K562 (cell line): ENCODE results near the gene NEURL1. TPM values are rescaled to one million over a fixed set of nuclear protein-coding genes. Genes with fewer than 3 reads are reported as not detected.

Source experiments
- ARID1B ChIP-seq: fragments of 450-650 bp; IDR thresholded peaks from 2 replicates; pipeline ENCODE4 v1.6.1; 2016; ENCODE audit warnings: antibody characterized with exemption, mild to moderate bottlenecking, inconsistent platforms
- CBX1 ChIP-seq: sonication (generic); IDR thresholded peaks from 2 replicates; pipeline ENCODE4 v1.6.1; 2016; ENCODE audit warnings: antibody characterized with exemption, low read depth, mild to moderate bottlenecking
- DACH1 ChIP-seq: fragments of 450-650 bp; IDR thresholded peaks from 2 replicates; pipeline ENCODE4 v1.6.1; 2018; ENCODE audit not compliant: partially characterized antibody
- FIP1L1 ChIP-seq: fragments of 200-400 bp; formaldehyde crosslinking; IDR thresholded peaks from 2 replicates; pipeline ENCODE4 v1.6.1; 2018; ENCODE audit warnings: mild to moderate bottlenecking, low read depth, low read length; ENCODE audit not compliant: poor library complexity, severe bottlenecking
- FOSL1 ChIP-seq: fragments of 200-800 bp; sonication (Bioruptor generic); conservative IDR thresholded peaks from 2 replicates; pipeline ENCODE4 v1.6.1; 2016; ENCODE audit warnings: missing genetic modification characterization, missing compliant biosample characterization
- MCM3 ChIP-seq: fragments of 450-650 bp; IDR thresholded peaks from 2 replicates; pipeline ENCODE4 v1.6.1; 2016
- MEIS2 ChIP-seq: fragments of 450-650 bp; IDR thresholded peaks from 2 replicates; pipeline ENCODE4 v1.6.1; 2014; ENCODE audit warnings: mild to moderate bottlenecking; ENCODE audit not compliant: partially characterized antibody
- NUFIP1 ChIP-seq: fragments of 450-650 bp; IDR thresholded peaks from 2 replicates; pipeline ENCODE4 v1.6.1; 2018; ENCODE audit not compliant: partially characterized antibody
- RBM14 ChIP-seq: fragments of 200-400 bp; formaldehyde crosslinking; IDR thresholded peaks from 2 replicates; pipeline ENCODE4 v1.6.1; 2018; ENCODE audit warnings: low read depth, mild to moderate bottlenecking, low read length, moderate library complexity, borderline replicate concordance; ENCODE audit not compliant: insufficient read depth
- STAT5A ChIP-seq: IDR thresholded peaks from 2 replicates; pipeline ENCODE4 v1.6.1; 2012; ENCODE audit warnings: low read length, inconsistent platforms, borderline replicate concordance
- XRCC3 ChIP-seq: fragments of 450-650 bp; IDR thresholded peaks from 2 replicates; pipeline ENCODE4 v1.6.1; 2017; ENCODE audit warnings: mild to moderate bottlenecking, moderate library complexity
- ZBTB17 ChIP-seq: fragments of 450-650 bp; formaldehyde crosslinking; IDR thresholded peaks from 2 replicates; pipeline ENCODE4 v1.4.0; 2020; ENCODE audit warnings: mild to moderate bottlenecking
- ZFP30 ChIP-seq: fragments of 250-450 bp; sonication (Bioruptor Pico); IDR thresholded peaks from 2 replicates; pipeline ENCODE4 v1.8.0; 2022; ENCODE audit warnings: moderate library complexity, mild to moderate bottlenecking, inconsistent platforms, borderline replicate concordance
- ZHX1 ChIP-seq: fragments of 150-350 bp; conservative IDR thresholded peaks from 2 replicates; pipeline ENCODE4 v1.6.1; 2014; ENCODE audit warnings: low read length
- ZNF134 ChIP-seq: fragments of 250-450 bp; sonication (Bioruptor Pico); conservative IDR thresholded peaks from 2 replicates; pipeline ENCODE4 v1.4.0; 2020
- ZNF184 ChIP-seq: sonication (generic); formaldehyde crosslinking; IDR thresholded peaks from 2 replicates; pipeline ENCODE4 v1.5.0; 2020; ENCODE audit warnings: missing genetic modification reagents
- ZNF551 ChIP-seq: fragments of 250-450 bp; sonication (Bioruptor Pico); IDR thresholded peaks from 2 replicates; pipeline ENCODE4 v1.5.0; 2021; ENCODE audit warnings: mild to moderate bottlenecking, moderate library complexity
- ZNF583 ChIP-seq: fragments of 250-450 bp; sonication (Bioruptor Pico); IDR thresholded peaks from 2 replicates; pipeline ENCODE4 v1.4.0; 2020
- ZNF830 ChIP-seq: fragments of 250-450 bp; sonication (Bioruptor Pico); IDR thresholded peaks from 2 replicates; pipeline ENCODE4 v1.5.0; 2021; ENCODE audit warnings: mild to moderate bottlenecking
- polyA plus RNA-seq, 8 experiments: library from polyadenylated mRNA; depleted of rRNA in 4 of 8; stranded (reverse) in 5 of 8; unstranded in 3 of 8; fragments of >200 nt; fragmentation: Nextera tagmentation in 2 of 8; fragmentation: Illumina TruSeq in 1 of 8; extraction: Ambion mirVana in 2 of 8; extraction: Trizol in 1 of 8; gene quantifications; 2 replicates each; pipeline versions ENCODE4 v1.2.1 to v1.2.3, GENCODE V29; 2011 to 2014; ENCODE audit warnings: inconsistent platforms in 1 of 8, missing spikeins in 1 of 8
- total RNA-seq, 7 experiments: library from RNA; depleted of rRNA in 6 of 7; stranded (reverse); fragments of >200 nt in 6 of 7; fragmentation: Illumina TruSeq in 2 of 7; extraction: Trizol in 2 of 7; gene quantifications; 2 replicates each; pipeline versions ENCODE4 v1.2.1 to v1.2.3, GENCODE V29; 2011 to 2021; ENCODE audit warnings: low replicate concordance in 1 of 7
- TF ChIP-seq, protein P1 (sequence below): fragments of 450-650 bp; IDR thresholded peaks from 2 replicates; pipeline ENCODE4 v1.6.1; 2017; ENCODE audit warnings: antibody characterized with exemption
- TF ChIP-seq, protein P2 (sequence below), 2 experiments: IDR thresholded peaks in 1 of 2; conservative IDR thresholded peaks in 1 of 2; 2 replicates each; pipeline ENCODE4 v1.6.1; 2016; ENCODE audit warnings: low read depth in 2 of 2, mild to moderate bottlenecking in 1 of 2, missing compliant biosample characterization in 1 of 2, missing genetic modification characterization in 1 of 2, moderate library complexity in 1 of 2
- TF ChIP-seq, protein P3 (sequence below): fragments of 250-450 bp; sonication (Bioruptor Pico); IDR thresholded peaks from 2 replicates; pipeline ENCODE4 v1.8.0; 2022; ENCODE audit warnings: inconsistent platforms

Gene NEURL1
- total and polyA plus RNA-seq, 9 of the 15 experiments (the other 6 are each of a cell fraction or from before 2014, with no cell fraction given) = 0.01 to 0.45 (median 0.16) TPM; not detected in 5

- TF ChIP-seq ARID1B (0 out of 2 replicates have a peak, but pooled peaks have one; percentile 17), MEIS2 (peak; percentile 7), ZNF830 (CRISPR knock-in tag) (no peak), CBX1 (no peak), STAT5A (no peak), RBM14 (no peak), ZNF551 (CRISPR knock-in tag) (no peak), ZNF134 (CRISPR knock-in tag) (no peak), NUFIP1 (no peak), ZNF184 (CRISPR knock-in tag) (no peak), ZFP30 (CRISPR knock-in tag) (no peak), FIP1L1 (no peak), ZBTB17 (CRISPR knock-in tag) (no peak), DACH1 (no peak), FOSL1 (tag) (peak; percentile 38; the same call in 1 of the 2 replicates), XRCC3 (no peak), MCM3 (no peak), ZNF583 (CRISPR knock-in tag) (no peak), ZHX1 (no peak)
- TF ChIP-seq, protein P1, sequence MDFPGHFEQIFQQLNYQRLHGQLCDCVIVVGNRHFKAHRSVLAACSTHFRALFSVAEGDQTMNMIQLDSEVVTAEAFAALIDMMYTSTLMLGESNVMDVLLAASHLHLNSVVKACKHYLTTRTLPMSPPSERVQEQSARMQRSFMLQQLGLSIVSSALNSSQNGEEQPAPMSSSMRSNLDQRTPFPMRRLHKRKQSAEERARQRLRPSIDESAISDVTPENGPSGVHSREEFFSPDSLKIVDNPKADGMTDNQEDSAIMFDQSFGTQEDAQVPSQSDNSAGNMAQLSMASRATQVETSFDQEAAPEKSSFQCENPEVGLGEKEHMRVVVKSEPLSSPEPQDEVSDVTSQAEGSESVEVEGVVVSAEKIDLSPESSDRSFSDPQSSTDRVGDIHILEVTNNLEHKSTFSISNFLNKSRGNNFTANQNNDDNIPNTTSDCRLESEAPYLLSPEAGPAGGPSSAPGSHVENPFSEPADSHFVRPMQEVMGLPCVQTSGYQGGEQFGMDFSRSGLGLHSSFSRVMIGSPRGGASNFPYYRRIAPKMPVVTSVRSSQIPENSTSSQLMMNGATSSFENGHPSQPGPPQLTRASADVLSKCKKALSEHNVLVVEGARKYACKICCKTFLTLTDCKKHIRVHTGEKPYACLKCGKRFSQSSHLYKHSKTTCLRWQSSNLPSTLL = no peak
- TF ChIP-seq, protein P2, sequence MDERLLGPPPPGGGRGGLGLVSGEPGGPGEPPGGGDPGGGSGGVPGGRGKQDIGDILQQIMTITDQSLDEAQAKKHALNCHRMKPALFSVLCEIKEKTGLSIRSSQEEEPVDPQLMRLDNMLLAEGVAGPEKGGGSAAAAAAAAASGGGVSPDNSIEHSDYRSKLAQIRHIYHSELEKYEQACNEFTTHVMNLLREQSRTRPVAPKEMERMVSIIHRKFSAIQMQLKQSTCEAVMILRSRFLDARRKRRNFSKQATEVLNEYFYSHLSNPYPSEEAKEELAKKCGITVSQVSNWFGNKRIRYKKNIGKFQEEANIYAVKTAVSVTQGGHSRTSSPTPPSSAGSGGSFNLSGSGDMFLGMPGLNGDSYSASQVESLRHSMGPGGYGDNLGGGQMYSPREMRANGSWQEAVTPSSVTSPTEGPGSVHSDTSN (CRISPR knock-in tag; IDR thresholded peaks at IDR 0.05; ENCODE audit: low read depth) = no peak
- TF ChIP-seq, protein P2 (tag; conservative IDR thresholded peaks at IDR 0.05; ENCODE audit: low read depth) = peak; percentile 49
- TF ChIP-seq, protein P3, sequence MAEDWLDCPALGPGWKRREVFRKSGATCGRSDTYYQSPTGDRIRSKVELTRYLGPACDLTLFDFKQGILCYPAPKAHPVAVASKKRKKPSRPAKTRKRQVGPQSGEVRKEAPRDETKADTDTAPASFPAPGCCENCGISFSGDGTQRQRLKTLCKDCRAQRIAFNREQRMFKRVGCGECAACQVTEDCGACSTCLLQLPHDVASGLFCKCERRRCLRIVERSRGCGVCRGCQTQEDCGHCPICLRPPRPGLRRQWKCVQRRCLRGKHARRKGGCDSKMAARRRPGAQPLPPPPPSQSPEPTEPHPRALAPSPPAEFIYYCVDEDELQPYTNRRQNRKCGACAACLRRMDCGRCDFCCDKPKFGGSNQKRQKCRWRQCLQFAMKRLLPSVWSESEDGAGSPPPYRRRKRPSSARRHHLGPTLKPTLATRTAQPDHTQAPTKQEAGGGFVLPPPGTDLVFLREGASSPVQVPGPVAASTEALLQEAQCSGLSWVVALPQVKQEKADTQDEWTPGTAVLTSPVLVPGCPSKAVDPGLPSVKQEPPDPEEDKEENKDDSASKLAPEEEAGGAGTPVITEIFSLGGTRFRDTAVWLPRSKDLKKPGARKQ = no peak
Measured at GRCh38 chr10:103525901-103526300, 32.4 kb downstream of the NEURL1 start (continued).
